Kidney (tissue), 22 donors: Measurements from ENCODE around the gene TMTC1. TPM values are rescaled to one million over a fixed set of nuclear protein-coding genes. Genes with fewer than 3 reads are reported as not detected.
A peak's percentile ranks its signal among the peaks of the same experiment; 100 is the strongest.

Experiments
- DNase-seq, 5 donors: peaks; one replicate each; pipeline ENCODE4 v3.0.0-alpha.2; 2013 to 2020
- FAIRE-seq: peaks from 2 replicates; lab custom pipeline; 2012; peaks lifted over from hg19 to GRCh38; lab: Jason Lieb, UNC
- H3K27ac ChIP-seq, 2 donors: one replicate each; pipeline ENCODE4 v1.7.0; 2013; ENCODE audit warnings: low read depth in 2 of 2, low read length in 2 of 2, inconsistent platforms in 1 of 2
- H3K27me3 ChIP-seq: one replicate; pipeline ENCODE4 v1.7.1; 2013; ENCODE audit warnings: low read length, inconsistent platforms; ENCODE audit not compliant: control insufficient read depth, insufficient read depth
- H3K36me3 ChIP-seq, 3 donors: one replicate each; pipeline versions ENCODE4 v1.7.0 to v1.7.1; 2013; ENCODE audit warnings: low read length in 3 of 3, control low read depth in 1 of 3, inconsistent platforms in 1 of 3; ENCODE audit not compliant: insufficient read depth in 3 of 3, control insufficient read depth in 2 of 3
- H3K4me1 ChIP-seq, 3 donors: one replicate each; pipeline versions ENCODE4 v1.7.0 to v1.7.1; 2013; ENCODE audit warnings: low read length in 3 of 3, inconsistent platforms in 1 of 3, low read depth in 1 of 3; ENCODE audit not compliant: control insufficient read depth in 2 of 3, insufficient read depth in 2 of 3
- H3K4me3 ChIP-seq, 3 donors: one replicate each; pipeline versions ENCODE4 v1.7.0 to v1.8.1; 2013; ENCODE audit warnings: low read length in 3 of 3, control low read depth in 1 of 3, inconsistent platforms in 1 of 3
- H3K9ac ChIP-seq, 3 donors: one replicate each; pipeline versions ENCODE4 v1.7.0 to v1.7.1; 2013; ENCODE audit warnings: low read length in 3 of 3, control low read depth in 1 of 3, inconsistent platforms in 1 of 3
- H3K9me3 ChIP-seq, 3 donors: one replicate each; pipeline versions ENCODE4 v1.7.0 to v1.7.1; 2013; ENCODE audit warnings: low read length in 3 of 3, control low read depth in 1 of 3, inconsistent platforms in 1 of 3; ENCODE audit not compliant: control insufficient read depth in 2 of 3, insufficient read depth in 1 of 3
- intact Hi-C: fragments of 100-400 bp; cut with DNase I; formaldehyde crosslinking; loops from one replicate; pipeline ENCODE4 v1.11.1; 2022
- long read RNA-seq, 10 donors: library from polyadenylated mRNA in 1 of 10; unstranded in 1 of 10; transcript quantifications; one replicate each; pipeline ENCODE4 v2.0.0 and lab custom pipeline, GENCODE V29; 2021 to 2026
- polyA plus RNA-seq: library from polyadenylated mRNA; stranded (reverse); fragments of 350-450 nt; fragmentation: Illumina TruSeq; extraction: RNeasy Lipid Tissue Mini Kit (QIAGEN cat#74804); gene quantifications from one replicate; pipeline ENCODE4 v1.2.3, GENCODE V29; 2014; ENCODE audit warnings: low read depth, low replicate concordance; ENCODE audit not compliant: insufficient read depth
- total RNA-seq: library from RNA; stranded (reverse); fragmentation: NEBNext Ultra II Directional; extraction: Animal tissue kit (Norgen Biotek cat#: 25700); gene quantifications from one replicate; pipeline ENCODE4 v1.2.1, GENCODE V29; 2021
- TF ChIP-seq, protein P1 (sequence below): IDR thresholded peaks from 3 replicates; pipeline ENCODE4 v1.5.1; 2012; ENCODE audit warnings: mild to moderate bottlenecking, moderate library complexity, borderline replicate concordance; ENCODE audit not compliant: insufficient read depth; ENCODE audit errors: extremely low read depth
- donor health status: control.
- donor health status: control.
- donor health status: control.
- donor health status: control.
- donor health status: control.
- donor health status: DM: yes; HTN: yes; CAD: no.
- donor health status: Normal renal cell carcinoma (clear cell type).

The TMTC1 gene
- total RNA-seq (58.8 TPM), polyA plus RNA-seq (10.9 TPM)
- long read RNA-seq, donor 1, full-length matches to known transcripts = 2 of 2 reads
- long read RNA-seq, donor 1, partial matches to known transcripts = 0 of 2 reads
- long read RNA-seq, donor 1, other reads (novel, unspliced or antisense) = 0 of 2 reads
- long read RNA-seq, donor 2, full-length matches to known transcripts = 1 of 1 reads
- long read RNA-seq, donor 2, partial matches to known transcripts = 0 of 1 reads
- long read RNA-seq, donor 2, other reads (novel, unspliced or antisense) = 0 of 1 reads
- long read RNA-seq, donor 3, full-length matches to known transcripts = 1 of 1 reads
- long read RNA-seq, donor 3, partial matches to known transcripts = 0 of 1 reads
- long read RNA-seq, donor 3, other reads (novel, unspliced or antisense) = 0 of 1 reads
- long read RNA-seq, donor 4, full-length matches to known transcripts = 5 of 5 reads
- long read RNA-seq, donor 4, partial matches to known transcripts = 0 of 5 reads
- long read RNA-seq, donor 4, other reads (novel, unspliced or antisense) = 0 of 5 reads
- long read RNA-seq, donor 5 = 0 reads
- long read RNA-seq, donor 6 = 0 reads
- long read RNA-seq, donor 7, full-length matches to known transcripts = 7 of 26 reads
- long read RNA-seq, donor 7, partial matches to known transcripts = 6 of 26 reads
- long read RNA-seq, donor 7, other reads (novel, unspliced or antisense) = 13 of 26 reads
- long read RNA-seq, donor 8, full-length matches to known transcripts = 2 of 2 reads
- long read RNA-seq, donor 8, partial matches to known transcripts = 0 of 2 reads
- long read RNA-seq, donor 8, other reads (novel, unspliced or antisense) = 0 of 2 reads
- long read RNA-seq, donor 9 = 0 reads
- long read RNA-seq, donor 10 = 0 reads

DNA sequence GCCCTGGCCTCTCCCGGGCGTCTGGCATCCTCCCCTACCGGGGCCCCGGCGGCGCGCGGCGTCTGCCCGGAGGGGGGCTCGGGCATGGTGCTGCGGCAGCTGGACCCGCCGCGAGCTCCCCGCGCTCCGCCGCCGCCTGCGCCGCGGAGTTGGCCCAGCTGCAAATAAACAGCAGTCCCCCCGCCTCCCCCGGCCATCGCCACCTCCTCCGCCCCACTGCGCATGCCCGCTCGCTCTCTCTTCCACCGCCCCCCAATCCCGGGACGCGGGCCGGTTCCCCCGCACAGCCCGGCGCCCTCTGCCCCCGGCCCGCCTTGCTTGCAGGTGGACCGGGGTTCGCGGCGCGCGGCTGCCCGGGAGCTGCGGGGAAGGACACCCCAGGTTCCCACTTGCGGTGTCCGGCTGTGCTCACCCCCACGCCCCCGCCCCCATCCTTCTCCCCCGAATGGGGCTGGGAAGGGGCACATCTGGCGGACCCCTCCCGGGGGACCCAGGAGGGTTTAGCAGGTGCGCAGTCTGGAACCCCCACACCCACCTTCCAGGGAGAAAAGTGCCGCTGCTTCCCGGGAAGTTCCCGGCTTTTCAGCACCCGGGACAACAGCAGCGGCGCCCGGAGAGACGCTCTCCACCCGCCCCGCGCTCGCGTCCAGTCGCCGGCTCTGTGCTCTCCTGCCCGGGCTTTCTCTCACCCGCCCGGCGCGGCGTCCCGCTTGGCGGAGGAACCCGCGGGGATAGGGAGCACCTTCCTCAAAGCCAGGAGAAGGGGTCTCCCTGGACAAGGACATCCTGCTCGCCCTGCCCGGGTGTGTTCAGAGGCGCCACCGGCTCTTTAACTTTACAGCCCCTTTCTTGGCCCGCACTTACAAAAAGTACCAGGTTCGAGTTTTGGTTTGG lies at the start of gene TMTC1:
TSS of gene TMTC1 (minus strand) at position 170 of the 894 bp plus-strand sequence. CDS start 191 bp downstream, outside the sequence.
- H3K27ac ChIP-seq = peak within 1 kb of the TSS; percentile 56 to 81
- FAIRE-seq = no peak
- no peaks in the 10 kb centered on the region for H3K36me3 ChIP-seq
- no peaks in the 10 kb centered on the region for H3K27me3 ChIP-seq
- peak within 1 kb of the TSS; percentile 56 to 83 (median 77) for H3K4me3 ChIP-seq
- H3K9ac ChIP-seq = peak within 1 kb of the TSS; percentile 56 to 68 (median 61)
- TF ChIP-seq, protein P1, sequence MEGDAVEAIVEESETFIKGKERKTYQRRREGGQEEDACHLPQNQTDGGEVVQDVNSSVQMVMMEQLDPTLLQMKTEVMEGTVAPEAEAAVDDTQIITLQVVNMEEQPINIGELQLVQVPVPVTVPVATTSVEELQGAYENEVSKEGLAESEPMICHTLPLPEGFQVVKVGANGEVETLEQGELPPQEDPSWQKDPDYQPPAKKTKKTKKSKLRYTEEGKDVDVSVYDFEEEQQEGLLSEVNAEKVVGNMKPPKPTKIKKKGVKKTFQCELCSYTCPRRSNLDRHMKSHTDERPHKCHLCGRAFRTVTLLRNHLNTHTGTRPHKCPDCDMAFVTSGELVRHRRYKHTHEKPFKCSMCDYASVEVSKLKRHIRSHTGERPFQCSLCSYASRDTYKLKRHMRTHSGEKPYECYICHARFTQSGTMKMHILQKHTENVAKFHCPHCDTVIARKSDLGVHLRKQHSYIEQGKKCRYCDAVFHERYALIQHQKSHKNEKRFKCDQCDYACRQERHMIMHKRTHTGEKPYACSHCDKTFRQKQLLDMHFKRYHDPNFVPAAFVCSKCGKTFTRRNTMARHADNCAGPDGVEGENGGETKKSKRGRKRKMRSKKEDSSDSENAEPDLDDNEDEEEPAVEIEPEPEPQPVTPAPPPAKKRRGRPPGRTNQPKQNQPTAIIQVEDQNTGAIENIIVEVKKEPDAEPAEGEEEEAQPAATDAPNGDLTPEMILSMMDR = no peak
- peak; percentile 81 to 89 (median 86) for DNase-seq
- peaks cover 0 to 3% (median 0%) of the 10 kb centered on the region in 3 donors for H3K4me1 ChIP-seq
- H3K9me3 ChIP-seq = peaks cover 0 to 6% (median 0%) of the 10 kb centered on the region in 3 donors
- intact Hi-C loops = no loop called here

GRCh38 chr12:29831173-29831572 lies 47.4 kb upstream of the TMTC1 start:
- FAIRE-seq (no peak), DNase-seq (no peak)
- Histone ChIP-seq H3K9me3 (peaks cover 0 to 2% (median 0%) of the 10 kb centered on the region in 3 donors), H3K36me3 (no peaks in the 10 kb centered on the region), H3K27me3 (no peaks in the 10 kb centered on the region), H3K9ac (no peak overlapping the region), H3K27ac (no peak overlapping the region), H3K4me1 (no peaks in the 10 kb centered on the region), H3K4me3 (no peak overlapping the region)
- TF ChIP-seq, protein P1 = no peak
- intact Hi-C loops = no loop called here

DNA sequence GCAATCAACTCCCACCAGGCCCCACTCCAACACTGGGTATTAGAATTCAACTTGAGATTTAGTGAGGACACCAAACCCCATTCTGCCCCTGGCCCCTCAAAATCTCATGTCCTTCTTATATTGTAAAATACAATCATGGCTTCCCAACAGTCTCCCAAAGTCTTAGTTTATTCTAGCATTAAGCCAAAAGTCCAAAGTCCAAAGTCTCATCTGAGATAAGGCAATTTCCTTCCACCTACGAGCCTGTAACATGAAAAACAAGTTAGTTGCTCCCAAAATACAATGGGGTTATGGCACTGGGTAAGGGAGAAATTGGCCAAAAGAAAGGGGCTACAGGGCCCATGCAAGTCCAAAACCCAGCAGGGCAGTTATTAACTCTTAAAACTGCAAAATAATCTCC lies 46.6 kb upstream of the TMTC1 start:
- no peaks in the 10 kb centered on the region for H3K4me1 ChIP-seq
- DNase-seq (no peak), FAIRE-seq (no peak)
- TF ChIP-seq, protein P1 = no peak
- H3K27me3 ChIP-seq = no peaks in the 10 kb centered on the region
- H3K9ac ChIP-seq = no peak overlapping the region
- H3K4me3 ChIP-seq = no peak overlapping the region
- H3K9me3 ChIP-seq = no peaks in the 10 kb centered on the region
- no peak overlapping the region for H3K27ac ChIP-seq
- intact Hi-C loops = no loop called here
- no peaks in the 10 kb centered on the region for H3K36me3 ChIP-seq
